Liver (tissue), 3 donors: ENCODE results near the gene IGFBP1.

Experiments used
- ATF3 ChIP-seq: IDR thresholded peaks from 2 replicates; pipeline ENCODE4 v1.6.1; 2016; ENCODE audit warnings: antibody characterized with exemption
- EGR1 ChIP-seq, 2 donors: IDR thresholded peaks; 2 replicates each; pipeline ENCODE4 v1.6.1; 2016 to 2018; ENCODE audit warnings: antibody characterized with exemption in 2 of 2, low read depth in 2 of 2
- FOXA1 ChIP-seq: IDR thresholded peaks from 2 replicates; pipeline ENCODE4 v1.6.1; 2016; ENCODE audit warnings: antibody characterized with exemption
- GABPA ChIP-seq, 2 donors: IDR thresholded peaks in 1 of 2; conservative IDR thresholded peaks in 1 of 2; 2 replicates each; pipeline ENCODE4 v1.6.1; 2016; ENCODE audit warnings: antibody characterized with exemption in 2 of 2, mild to moderate bottlenecking in 1 of 2, moderate library complexity in 1 of 2
- RAD21 ChIP-seq, 2 donors: IDR thresholded peaks; 2 replicates each; pipeline ENCODE4 v1.6.1; 2016; ENCODE audit warnings: antibody characterized with exemption in 2 of 2, mild to moderate bottlenecking in 2 of 2
- RXRA ChIP-seq, 2 donors: IDR thresholded peaks; 2 replicates each; pipeline ENCODE4 v1.6.1; 2017 to 2018; ENCODE audit warnings: antibody characterized with exemption in 2 of 2, mild to moderate bottlenecking in 1 of 2
- SP1 ChIP-seq: IDR thresholded peaks from 2 replicates; pipeline ENCODE4 v1.6.1; 2018; ENCODE audit warnings: antibody characterized with exemption, mild to moderate bottlenecking
- TAF1 ChIP-seq: conservative IDR thresholded peaks from 2 replicates; pipeline ENCODE4 v1.6.1; 2016; ENCODE audit warnings: antibody characterized with exemption, mild to moderate bottlenecking
- YY1 ChIP-seq: IDR thresholded peaks from 2 replicates; pipeline ENCODE4 v1.6.1; 2016; ENCODE audit warnings: antibody characterized with exemption, mild to moderate bottlenecking
- TF ChIP-seq, protein P1 (sequence below): fragments of 150-350 bp; IDR thresholded peaks from 2 replicates; pipeline ENCODE4 v1.5.1; 2017; ENCODE audit warnings: improper control_type of control experiment, low read depth, low read length; ENCODE audit not compliant: missing input control
- TF ChIP-seq, protein P2 (sequence below): IDR thresholded peaks from 2 replicates; pipeline ENCODE4 v1.6.1; 2016; ENCODE audit warnings: antibody characterized with exemption
- TF ChIP-seq, protein P3 (sequence below): IDR thresholded peaks from 2 replicates; pipeline ENCODE4 v1.6.1; 2016; ENCODE audit warnings: antibody characterized with exemption, mild to moderate bottlenecking
- donor health status: healthy.
- donor health status: healthy.

DNA sequence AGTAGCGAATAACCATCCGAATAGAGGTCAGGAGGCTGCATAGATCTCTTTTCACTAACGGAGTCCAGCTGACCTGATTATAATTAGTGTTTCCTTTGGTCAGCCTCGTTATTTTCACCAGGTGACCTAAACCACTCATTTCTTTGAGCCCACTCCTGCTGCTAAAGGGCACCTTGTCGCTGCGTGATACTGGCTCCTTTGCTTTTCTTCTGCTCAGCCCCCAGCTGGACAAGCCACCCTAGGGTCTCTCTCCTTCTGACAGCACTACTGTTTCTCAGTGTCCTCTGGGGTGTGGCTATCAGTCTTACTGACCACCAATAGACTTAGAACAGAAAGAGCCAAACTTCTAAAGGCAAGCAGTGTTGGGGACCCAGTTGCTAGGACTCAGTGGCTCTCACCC is 35.5 kb downstream of the IGFBP1 start:
- TF ChIP-seq SP1, result no peak
- TF ChIP-seq, protein P1, sequence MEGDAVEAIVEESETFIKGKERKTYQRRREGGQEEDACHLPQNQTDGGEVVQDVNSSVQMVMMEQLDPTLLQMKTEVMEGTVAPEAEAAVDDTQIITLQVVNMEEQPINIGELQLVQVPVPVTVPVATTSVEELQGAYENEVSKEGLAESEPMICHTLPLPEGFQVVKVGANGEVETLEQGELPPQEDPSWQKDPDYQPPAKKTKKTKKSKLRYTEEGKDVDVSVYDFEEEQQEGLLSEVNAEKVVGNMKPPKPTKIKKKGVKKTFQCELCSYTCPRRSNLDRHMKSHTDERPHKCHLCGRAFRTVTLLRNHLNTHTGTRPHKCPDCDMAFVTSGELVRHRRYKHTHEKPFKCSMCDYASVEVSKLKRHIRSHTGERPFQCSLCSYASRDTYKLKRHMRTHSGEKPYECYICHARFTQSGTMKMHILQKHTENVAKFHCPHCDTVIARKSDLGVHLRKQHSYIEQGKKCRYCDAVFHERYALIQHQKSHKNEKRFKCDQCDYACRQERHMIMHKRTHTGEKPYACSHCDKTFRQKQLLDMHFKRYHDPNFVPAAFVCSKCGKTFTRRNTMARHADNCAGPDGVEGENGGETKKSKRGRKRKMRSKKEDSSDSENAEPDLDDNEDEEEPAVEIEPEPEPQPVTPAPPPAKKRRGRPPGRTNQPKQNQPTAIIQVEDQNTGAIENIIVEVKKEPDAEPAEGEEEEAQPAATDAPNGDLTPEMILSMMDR, result no peak
- TF ChIP-seq, protein P2, sequence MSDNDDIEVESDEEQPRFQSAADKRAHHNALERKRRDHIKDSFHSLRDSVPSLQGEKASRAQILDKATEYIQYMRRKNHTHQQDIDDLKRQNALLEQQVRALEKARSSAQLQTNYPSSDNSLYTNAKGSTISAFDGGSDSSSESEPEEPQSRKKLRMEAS, result no peak
- no peak for TF ChIP-seq YY1
- TF ChIP-seq, protein P3, sequence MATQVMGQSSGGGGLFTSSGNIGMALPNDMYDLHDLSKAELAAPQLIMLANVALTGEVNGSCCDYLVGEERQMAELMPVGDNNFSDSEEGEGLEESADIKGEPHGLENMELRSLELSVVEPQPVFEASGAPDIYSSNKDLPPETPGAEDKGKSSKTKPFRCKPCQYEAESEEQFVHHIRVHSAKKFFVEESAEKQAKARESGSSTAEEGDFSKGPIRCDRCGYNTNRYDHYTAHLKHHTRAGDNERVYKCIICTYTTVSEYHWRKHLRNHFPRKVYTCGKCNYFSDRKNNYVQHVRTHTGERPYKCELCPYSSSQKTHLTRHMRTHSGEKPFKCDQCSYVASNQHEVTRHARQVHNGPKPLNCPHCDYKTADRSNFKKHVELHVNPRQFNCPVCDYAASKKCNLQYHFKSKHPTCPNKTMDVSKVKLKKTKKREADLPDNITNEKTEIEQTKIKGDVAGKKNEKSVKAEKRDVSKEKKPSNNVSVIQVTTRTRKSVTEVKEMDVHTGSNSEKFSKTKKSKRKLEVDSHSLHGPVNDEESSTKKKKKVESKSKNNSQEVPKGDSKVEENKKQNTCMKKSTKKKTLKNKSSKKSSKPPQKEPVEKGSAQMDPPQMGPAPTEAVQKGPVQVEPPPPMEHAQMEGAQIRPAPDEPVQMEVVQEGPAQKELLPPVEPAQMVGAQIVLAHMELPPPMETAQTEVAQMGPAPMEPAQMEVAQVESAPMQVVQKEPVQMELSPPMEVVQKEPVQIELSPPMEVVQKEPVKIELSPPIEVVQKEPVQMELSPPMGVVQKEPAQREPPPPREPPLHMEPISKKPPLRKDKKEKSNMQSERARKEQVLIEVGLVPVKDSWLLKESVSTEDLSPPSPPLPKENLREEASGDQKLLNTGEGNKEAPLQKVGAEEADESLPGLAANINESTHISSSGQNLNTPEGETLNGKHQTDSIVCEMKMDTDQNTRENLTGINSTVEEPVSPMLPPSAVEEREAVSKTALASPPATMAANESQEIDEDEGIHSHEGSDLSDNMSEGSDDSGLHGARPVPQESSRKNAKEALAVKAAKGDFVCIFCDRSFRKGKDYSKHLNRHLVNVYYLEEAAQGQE, result no peak
- no peak for TF ChIP-seq FOXA1
- TF ChIP-seq GABPA (IDR thresholded peaks at IDR 0.05 in 1 of 2, conservative IDR thresholded peaks at IDR 0.05 in 1 of 2), result no peak
- TF ChIP-seq RAD21 (IDR thresholded peaks at IDR 0.05), result no peak
- TF ChIP-seq RXRA (IDR thresholded peaks at IDR 0.05), result no peak
- no peak for TF ChIP-seq TAF1
- TF ChIP-seq ATF3, result no peak
- TF ChIP-seq EGR1 (IDR thresholded peaks at IDR 0.05; ENCODE audit: low read depth in 2 of 2), result no peak
